H1 (cell line): ENCODE measurements around the gene TRAF3IP3. TPM values are rescaled to one million over a fixed set of nuclear protein-coding genes. Genes with fewer than 3 reads are reported as not detected.

Source experiments
- CTCF ChIA-PET: fragments of 300-600 bp; sonication (Branson Sonifier 250); formaldehyde crosslinking; loops from one replicate; lab custom pipeline; 2021; ENCODE audit not compliant: partially characterized antibody; lab: Charles Lee
- POLR2A ChIA-PET: fragments of 300-600 bp; sonication (Branson Sonifier 250); formaldehyde crosslinking; loops from one replicate; lab custom pipeline; 2021; ENCODE audit warnings: inconsistent platforms; ENCODE audit not compliant: partially characterized antibody; lab: Charles Lee
- DNase-seq, 2 experiments: peaks; one replicate each; pipeline versions ENCODE4 v3.0.0 to v3.0.0-alpha.2; 2010 to 2022; ENCODE audit warnings: low spot score in 2 of 2, low read depth in 1 of 2, mixed read lengths in 1 of 2
- FAIRE-seq: peaks from 2 replicates; lab custom pipeline; 2011; peaks lifted over from hg19 to GRCh38; lab: Jason Lieb, UNC
- H2AFZ ChIP-seq: 2 replicates; pipeline ENCODE4 v1.8.1; 2012; ENCODE audit warnings: low read length, inconsistent platforms
- H2AK5ac ChIP-seq: 2 replicates; pipeline ENCODE4 v1.6.1; 2013; ENCODE audit warnings: low read depth, low read length
- H2BK120ac ChIP-seq: replicated peaks from 2 replicates; pipeline ENCODE3; 2013; ENCODE audit warnings: low read depth, low read length, inconsistent platforms
- H2BK12ac ChIP-seq: 2 replicates; pipeline ENCODE4 v1.6.1; 2013; ENCODE audit warnings: low read depth, low read length
- H2BK15ac ChIP-seq: 2 replicates; pipeline ENCODE4 v1.6.1; 2013; ENCODE audit warnings: low read length
- H2BK20ac ChIP-seq: 2 replicates; pipeline ENCODE4 v1.6.1; 2013; ENCODE audit warnings: low read length
- H2BK5ac ChIP-seq: 2 replicates; pipeline ENCODE4 v1.6.1; 2013; ENCODE audit warnings: low read depth, low read length
- H3K14ac ChIP-seq: 2 replicates; pipeline ENCODE4 v1.6.1; 2013; ENCODE audit warnings: inconsistent platforms; ENCODE audit not compliant: insufficient read length
- H3K18ac ChIP-seq: 2 replicates; pipeline ENCODE4 v1.6.1; 2013; ENCODE audit warnings: low read length; ENCODE audit errors: extremely low read depth
- H3K23ac ChIP-seq: 2 replicates; pipeline ENCODE4 v1.6.1; 2013; ENCODE audit warnings: inconsistent platforms; ENCODE audit not compliant: insufficient read length
- H3K23me2 ChIP-seq: 2 replicates; pipeline ENCODE4 v1.6.1; 2013; ENCODE audit warnings: low read depth, low read length
- H3K27ac ChIP-seq: 2 replicates; pipeline ENCODE4 v1.6.1; 2011; ENCODE audit warnings: low read depth, low read length, inconsistent platforms
- H3K27me3 ChIP-seq, 4 experiments: replicated peaks in 1 of 4; 1 replicate in 1 of 4; 2 replicates in 3 of 4; pipeline versions ENCODE4 v1.6.1 to v1.8.1; 2011 to 2013; ENCODE audit warnings: low read length in 3 of 4, mild to moderate bottlenecking in 3 of 4, inconsistent platforms in 2 of 4, mixed read lengths in 2 of 4, moderate library complexity in 1 of 4; ENCODE audit not compliant: control insufficient read depth in 3 of 4, insufficient read depth in 3 of 4; ENCODE audit errors: extremely low read depth in 1 of 4
- H3K36me3 ChIP-seq, 4 experiments: 2 replicates each; pipeline versions ENCODE4 v1.6.1 to v1.8.1; 2011 to 2013; ENCODE audit warnings: mild to moderate bottlenecking in 4 of 4, low read length in 3 of 4, moderate library complexity in 2 of 4, control low read depth in 1 of 4, inconsistent platforms in 1 of 4; ENCODE audit not compliant: insufficient read depth in 4 of 4, control insufficient read depth in 2 of 4
- H3K4ac ChIP-seq: replicated peaks from 2 replicates; pipeline ENCODE3; 2013; ENCODE audit warnings: low read length, low read depth, mixed read lengths, inconsistent platforms; ENCODE audit not compliant: insufficient read length
- H3K4me1 ChIP-seq, 4 experiments: replicated peaks in 1 of 4; 1 replicate in 1 of 4; 2 replicates in 3 of 4; pipeline versions ENCODE4 v1.6.1 to v1.8.1; 2011 to 2013; ENCODE audit warnings: low read length in 3 of 4, inconsistent platforms in 2 of 4, mixed read lengths in 1 of 4; ENCODE audit not compliant: insufficient read depth in 4 of 4, control insufficient read depth in 3 of 4
- H3K4me2 ChIP-seq, 2 experiments: 2 replicates each; pipeline versions ENCODE4 v1.6.1 to v1.8.1; 2011 to 2013; ENCODE audit warnings: low read depth in 2 of 2, low read length in 2 of 2, control low read depth in 1 of 2, inconsistent platforms in 1 of 2, mild to moderate bottlenecking in 1 of 2; ENCODE audit not compliant: insufficient read depth in 1 of 2
- H3K4me3 ChIP-seq, 4 experiments: fragments of 200-600, 300-600 bp in 1 of 4; sonication (generic), shearing (Covaris generic), sonication (Bioruptor Twin) in 1 of 4; 2 replicates each; pipeline versions ENCODE4 v1.5.1 to v1.8.1; 2011 to 2016; ENCODE audit warnings: low read length in 4 of 4, low read depth in 3 of 4, control low read depth in 2 of 4, inconsistent platforms in 2 of 4, mild to moderate bottlenecking in 2 of 4, mixed read lengths in 1 of 4, moderate library complexity in 1 of 4; ENCODE audit not compliant: insufficient read depth in 2 of 4; ENCODE audit errors: extremely low read depth in 1 of 4
- H3K56ac ChIP-seq: replicated peaks from 2 replicates; pipeline ENCODE3; 2013; ENCODE audit warnings: low read depth, mild to moderate bottlenecking, mixed read lengths, low read length, inconsistent platforms; ENCODE audit not compliant: insufficient read length
- H3K79me1 ChIP-seq: 2 replicates; pipeline ENCODE4 v1.6.1; 2013; ENCODE audit warnings: low read depth, low read length, control low read depth
- H3K79me2 ChIP-seq, 2 experiments: 2 replicates each; pipeline versions ENCODE4 v1.6.1 to v1.8.1; 2012 to 2013; ENCODE audit warnings: low read length in 2 of 2, mild to moderate bottlenecking in 2 of 2, inconsistent platforms in 1 of 2; ENCODE audit not compliant: insufficient read depth in 2 of 2, control insufficient read depth in 1 of 2
- H3K9ac ChIP-seq, 4 experiments: replicated peaks in 1 of 4; 1 replicate in 1 of 4; 2 replicates in 3 of 4; pipeline versions ENCODE4 v1.6.1 to v1.8.1; 2011 to 2013; ENCODE audit warnings: low read depth in 3 of 4, low read length in 3 of 4, control low read depth in 2 of 4, mild to moderate bottlenecking in 2 of 4, moderate library complexity in 2 of 4, inconsistent platforms in 1 of 4; ENCODE audit errors: extremely low read depth in 1 of 4
- H3K9me3 ChIP-seq, 2 experiments: 2 replicates each; pipeline versions ENCODE4 v1.6.1 to v1.8.1; 2012 to 2013; ENCODE audit warnings: mild to moderate bottlenecking in 2 of 2, moderate library complexity in 2 of 2, control low read depth in 1 of 2, inconsistent platforms in 1 of 2, low read depth in 1 of 2, low read length in 1 of 2, mixed read lengths in 1 of 2; ENCODE audit not compliant: insufficient read depth in 2 of 2
- H4K20me1 ChIP-seq, 2 experiments: replicated peaks in 1 of 2; 2 replicates each; pipeline versions ENCODE3 to v1.8.1; 2011 to 2013; ENCODE audit warnings: inconsistent platforms in 2 of 2, low read length in 2 of 2, mild to moderate bottlenecking in 1 of 2; ENCODE audit not compliant: insufficient read depth in 2 of 2, control insufficient read depth in 1 of 2
- H4K5ac ChIP-seq: 2 replicates; pipeline ENCODE4 v1.6.1; 2013; ENCODE audit warnings: low read length, low read depth, mixed read lengths, inconsistent platforms; ENCODE audit not compliant: insufficient read length
- H4K8ac ChIP-seq: 2 replicates; pipeline ENCODE4 v1.8.0; 2013; ENCODE audit warnings: mild to moderate bottlenecking, moderate library complexity, low read length, inconsistent platforms; ENCODE audit not compliant: insufficient read depth; ENCODE audit errors: extremely low read depth
- H4K91ac ChIP-seq: replicated peaks from 2 replicates; pipeline ENCODE3; 2013; ENCODE audit warnings: low read length, mixed read lengths, inconsistent platforms; ENCODE audit not compliant: insufficient read length
- CBX8 ChIP-seq: fragments of 300-800, 300-1000 bp; sonication (generic); IDR thresholded peaks from 2 replicates; pipeline ENCODE4 v1.7.1; 2016; ENCODE audit warnings: low read depth, low read length, borderline replicate concordance
- KDM4A ChIP-seq: IDR thresholded peaks from one replicate; pipeline ENCODE4 v1.7.1; 2012; ENCODE audit warnings: low read depth, mild to moderate bottlenecking, moderate library complexity, low read length, inconsistent platforms; ENCODE audit not compliant: severe bottlenecking
- PHF8 ChIP-seq: fragments of 200-600 bp; sonication (generic); conservative IDR thresholded peaks from 2 replicates; pipeline ENCODE4 v1.7.1; 2012; ENCODE audit warnings: low read depth, mild to moderate bottlenecking, inconsistent platforms, low read length, moderate library complexity
- RAD21 ChIP-seq, 2 experiments: IDR thresholded peaks in 1 of 2; conservative IDR thresholded peaks in 1 of 2; 2 replicates each; pipeline ENCODE4 v1.6.1; 2011; ENCODE audit warnings: low read depth in 2 of 2, low read length in 2 of 2, improper control_type of control experiment in 1 of 2, inconsistent platforms in 1 of 2, mild to moderate bottlenecking in 1 of 2, moderate library complexity in 1 of 2
- RXRA ChIP-seq: IDR thresholded peaks from 2 replicates; pipeline ENCODE4 v1.6.1; 2011; ENCODE audit warnings: low read depth, mild to moderate bottlenecking, low read length, moderate library complexity; ENCODE audit not compliant: insufficient read depth
- SIX5 ChIP-seq: IDR thresholded peaks from 2 replicates; pipeline ENCODE4 v1.6.1; 2011; ENCODE audit warnings: mild to moderate bottlenecking, low read depth, low read length
- SP2 ChIP-seq: IDR thresholded peaks from 2 replicates; pipeline ENCODE4 v1.6.1; 2012; ENCODE audit warnings: mild to moderate bottlenecking, low read length, inconsistent platforms
- SP4 ChIP-seq: IDR thresholded peaks from 2 replicates; pipeline ENCODE4 v1.6.1; 2012; ENCODE audit warnings: low read length, inconsistent platforms
- SUZ12 ChIP-seq: fragments of 200-600 bp; sonication (generic); IDR thresholded peaks from 2 replicates; pipeline ENCODE4 v1.6.1; 2012; ENCODE audit warnings: mild to moderate bottlenecking, inconsistent platforms, low read length, moderate library complexity, mixed read lengths
- TBP ChIP-seq: IDR thresholded peaks from 2 replicates; pipeline ENCODE4 v1.6.1; 2011; ENCODE audit warnings: low read depth, low read length, improper control_type of control experiment
- WGBS, 2 experiments: shearing (Covaris generic) in 1 of 2; methylation state at CpG; one replicate each; pipeline versions ENCODE4 v1.1.6 to v1.1.7; 2013 to 2015; ENCODE audit warnings: low lambda C conversion rate in 2 of 2, mixed read lengths in 2 of 2, inconsistent platforms in 1 of 2, low coverage in 1 of 2, missing lambda C conversion rate in 1 of 2; ENCODE audit not compliant: insufficient replicate concordance in 2 of 2, insufficient coverage in 1 of 2, insufficient read length in 1 of 2; ENCODE audit errors: extremely low coverage in 1 of 2, missing lambda C conversion rate in 1 of 2; 5-methylcytosine and 5-hydroxymethylcytosine counted together
- polyA plus RNA-seq, 7 experiments: library from polyadenylated mRNA; depleted of rRNA in 3 of 7; stranded (reverse) in 5 of 7; unstranded in 2 of 7; fragments of >200 nt in 5 of 7; fragments of 200-250 nt in 2 of 7; gene quantifications; 1 replicate in 5 of 7; 2 replicates in 1 of 7; 4 replicates in 1 of 7; pipeline versions ENCODE4 v1.2.1 to v1.2.3, GENCODE V29; 2011 to 2013; ENCODE audit warnings: missing spikeins in 2 of 7, mixed read lengths in 2 of 7
- total RNA-seq: library from RNA; stranded (reverse); fragmentation: NEBNext Ultra II Directional; extraction: Animal tissue kit (Norgen Biotek cat#: 25700); gene quantifications from 2 replicates; pipeline ENCODE4 v1.2.1, GENCODE V29; 2021
- TF ChIP-seq, protein P1 (sequence below): IDR thresholded peaks from 2 replicates; pipeline ENCODE4 v1.6.1; 2012; ENCODE audit warnings: inconsistent platforms

The TRAF3IP3 gene
- total and polyA plus RNA-seq, 2 of the 8 experiments (the other 6 are each of a cell fraction or from before 2014, with no cell fraction given): not detected

DNA sequence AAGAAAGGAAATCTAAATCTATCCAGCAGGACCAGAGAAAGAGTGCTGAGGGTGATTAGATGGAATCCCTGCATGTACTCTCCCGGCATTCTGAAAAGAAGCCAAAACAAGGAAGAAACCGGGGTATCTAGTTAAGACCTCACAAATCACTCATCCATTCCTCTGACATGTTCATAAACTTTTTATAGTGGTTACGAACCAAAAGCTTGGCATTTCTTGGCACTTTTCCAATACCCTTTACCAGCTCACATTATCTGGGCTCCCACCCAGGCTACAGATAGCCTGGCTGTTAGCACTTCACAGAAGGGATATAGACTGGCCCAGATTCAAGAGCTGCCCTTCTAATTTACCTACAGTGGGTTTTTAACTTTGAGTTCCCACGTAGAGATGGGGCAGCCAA, 30.3 kb downstream of the TRAF3IP3 start:
- H4K20me1 ChIP-seq: no peaks in the 10 kb centered on the region
- no peak overlapping the region for H3K4ac ChIP-seq
- no peak overlapping the region for H3K23ac ChIP-seq
- no peak overlapping the region for H2BK120ac ChIP-seq
- no peaks in the 10 kb centered on the region for H3K9me3 ChIP-seq
- no peak overlapping the region for H3K27ac ChIP-seq
- H3K9ac ChIP-seq: no peak overlapping the region
- H3K27me3 ChIP-seq: no peaks in the 10 kb centered on the region
- WGBS, 2 experiments: 76% methylated on average over 4 of the region's 4 CpGs; no CpG with 5 or more reads in 1 of the 2 experiments
- no peak overlapping the region for H2BK20ac ChIP-seq
- H3K23me2 ChIP-seq: peaks cover 6% of the 10 kb centered on the region
- no peak overlapping the region for H2BK5ac ChIP-seq
- H2BK15ac ChIP-seq: no peak overlapping the region
- ChIA-PET CTCF (interaction anchor here (1.5 to 2.7 kb wide), 3 partner anchors 33 to 42 kb away, joined by 4 to 13 read pairs (median 8); partner anchors contain the start of gene UTP25), POLR2A (no interaction called here)
- peaks cover 0 to 6% of the 10 kb centered on the region in 2 experiments; a peak in 1 of 4 replicates for H3K79me2 ChIP-seq
- TF ChIP-seq SP4 (no peak), SIX5 (no peak), RAD21 (IDR thresholded peaks at IDR 0.05 in 1 of 2, conservative IDR thresholded peaks at IDR 0.05 in 1 of 2; ENCODE audit: low read depth in 2 of 2, low read length in 2 of 2) (no peak), SUZ12 (no peak), SP2 (no peak), RXRA (no peak), CBX8 (no peak), PHF8 (no peak), TBP (no peak), KDM4A (no peak)
- TF ChIP-seq, protein P1, sequence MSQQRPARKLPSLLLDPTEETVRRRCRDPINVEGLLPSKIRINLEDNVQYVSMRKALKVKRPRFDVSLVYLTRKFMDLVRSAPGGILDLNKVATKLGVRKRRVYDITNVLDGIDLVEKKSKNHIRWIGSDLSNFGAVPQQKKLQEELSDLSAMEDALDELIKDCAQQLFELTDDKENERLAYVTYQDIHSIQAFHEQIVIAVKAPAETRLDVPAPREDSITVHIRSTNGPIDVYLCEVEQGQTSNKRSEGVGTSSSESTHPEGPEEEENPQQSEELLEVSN: no peak
- H3K56ac ChIP-seq: no peak overlapping the region
- no peak overlapping the region for H3K14ac ChIP-seq
- no peak overlapping the region for H2AFZ ChIP-seq
- no peak overlapping the region for H2BK12ac ChIP-seq
- H4K5ac ChIP-seq: no peak overlapping the region
- no peaks in the 10 kb centered on the region; the same call in 1 of the 2 replicates for H3K79me1 ChIP-seq
- H3K4me2 ChIP-seq: no peak overlapping the region
- DNase-seq (no peak), FAIRE-seq (no peak)
- H3K4me1 ChIP-seq: peaks cover 0 to 6% (median 2%) of the 10 kb centered on the region in 4 experiments; a peak in 2 of 7 replicates
- no peak overlapping the region for H4K91ac ChIP-seq
- H3K18ac ChIP-seq: no peak overlapping the region
- no peak overlapping the region for H4K8ac ChIP-seq
- no peak overlapping the region for H2AK5ac ChIP-seq
- H3K4me3 ChIP-seq: no peak overlapping the region
- peaks cover 2 to 9% (median 5%) of the 10 kb centered on the region in 4 experiments; a peak in 6 of 8 replicates for H3K36me3 ChIP-seq
